B cell (primary cell): ENCODE measurements around the gene PRKACA. TPM values are rescaled to one million over a fixed set of nuclear protein-coding genes. Genes with fewer than 3 reads are reported as not detected.

Experiments
- ATAC-seq: fragments of 200-7000 bp; cut with Tn5 transposase; one replicate; pipeline ENCODE4 v1.10.0; 2021; ENCODE audit warnings: low read depth, mild to moderate bottlenecking, moderate number of reproducible peaks, moderate library complexity
- CTCF ChIA-PET: fragments of 350-600 bp; sonication (Branson Sonifier 250); formaldehyde crosslinking; loops from one replicate; lab custom pipeline; 2021; ENCODE audit warnings: antibody characterized with exemption, inconsistent platforms; lab: Charles Lee
- POLR2A ChIA-PET: fragments of 350-600 bp; sonication (Branson Sonifier 250); formaldehyde crosslinking; loops from one replicate; lab custom pipeline; 2021; ENCODE audit warnings: antibody characterized with exemption; lab: Charles Lee
- DNase-seq: peaks from one replicate; pipeline ENCODE4 v3.0.0; 2013
- H2AFZ ChIP-seq: 2 replicates; pipeline ENCODE4 v1.6.1; 2012; ENCODE audit warnings: mild to moderate bottlenecking, low read depth, low read length; ENCODE audit not compliant: insufficient read depth, poor library complexity, severe bottlenecking
- H3K27ac ChIP-seq, 2 donors: 1 replicate in 1 of 2; 2 replicates in 1 of 2; pipeline ENCODE4 v1.5.1; 2012 to 2013; ENCODE audit warnings: low read length in 2 of 2, mild to moderate bottlenecking in 2 of 2, moderate library complexity in 1 of 2
- H3K27me3 ChIP-seq, 4 experiments: fragments of 200-600 bp in 1 of 4; sonication (generic) in 1 of 4; replicated peaks in 1 of 4; 1 replicate in 2 of 4; 2 replicates in 2 of 4; pipeline versions ENCODE4 v1.6.1 to v1.7.0; 2013 to 2016; ENCODE audit warnings: low read length in 3 of 4, mild to moderate bottlenecking in 2 of 4, mixed read lengths in 1 of 4, moderate library complexity in 1 of 4; ENCODE audit not compliant: insufficient read depth in 4 of 4, control insufficient read depth in 3 of 4; ENCODE audit errors: control extremely low read depth in 1 of 4
- H3K36me3 ChIP-seq, 2 experiments: replicated peaks in 1 of 2; 1 replicate in 1 of 2; 2 replicates in 1 of 2; pipeline versions ENCODE4 v1.6.1 to v1.7.1; 2013; ENCODE audit warnings: low read length in 1 of 2; ENCODE audit not compliant: insufficient read depth in 2 of 2, control insufficient read depth in 1 of 2; ENCODE audit errors: control extremely low read depth in 1 of 2, extremely low read depth in 1 of 2
- H3K4me1 ChIP-seq, 2 donors: fragments of 200-600 bp in 1 of 2; sonication (generic) in 1 of 2; 1 replicate in 1 of 2; 2 replicates in 1 of 2; pipeline versions ENCODE4 v1.5.1 to v1.6.1; 2013 to 2017; ENCODE audit warnings: low read length in 2 of 2; ENCODE audit not compliant: control insufficient read depth in 2 of 2, insufficient read depth in 2 of 2
- H3K4me2 ChIP-seq: replicated peaks from 2 replicates; pipeline ENCODE3; 2012; ENCODE audit warnings: mild to moderate bottlenecking, low read depth, low read length; ENCODE audit not compliant: poor library complexity, severe bottlenecking
- H3K4me3 ChIP-seq, 5 experiments: fragments of 200-600 bp in 1 of 5; sonication (generic) in 1 of 5; 1 replicate in 3 of 5; 2 replicates in 2 of 5; pipeline versions ENCODE4 v1.5.1 to v1.7.0; 2011 to 2016; ENCODE audit warnings: low read length in 4 of 5, mild to moderate bottlenecking in 4 of 5, low read depth in 2 of 5, control low read depth in 1 of 5, moderate library complexity in 1 of 5; ENCODE audit not compliant: insufficient read depth in 1 of 5; ENCODE audit errors: control extremely low read depth in 1 of 5, extremely low read depth in 1 of 5
- H3K79me2 ChIP-seq: fragments of 200-600 bp; sonication (generic); one replicate; pipeline ENCODE4 v1.6.0; 2016; ENCODE audit warnings: low read length; ENCODE audit not compliant: control insufficient read depth, insufficient read depth
- H3K9ac ChIP-seq: fragments of 200-600 bp; sonication (generic); 2 replicates; pipeline ENCODE4 v1.6.1; 2017; ENCODE audit warnings: mild to moderate bottlenecking, low read length, moderate library complexity
- H3K9me3 ChIP-seq, 3 donors: one replicate each; pipeline versions ENCODE4 v1.6.1 to v1.7.1; 2013; ENCODE audit warnings: low read length in 2 of 3; ENCODE audit not compliant: control insufficient read depth in 2 of 3, insufficient read depth in 1 of 3; ENCODE audit errors: control extremely low read depth in 1 of 3
- H4K20me1 ChIP-seq: 2 replicates; pipeline ENCODE4 v1.6.0; 2012; ENCODE audit warnings: mild to moderate bottlenecking, low read length; ENCODE audit not compliant: insufficient read depth, control insufficient read depth, poor library complexity, severe bottlenecking
- H3K27ac Mint-ChIP-seq: one replicate; pipeline ENCODE4 v1.8.0; 2021; ENCODE audit warnings: mixed read lengths
- H3K27me3 Mint-ChIP-seq: one replicate; pipeline ENCODE4 v1.8.0; 2021; ENCODE audit warnings: mixed read lengths
- H3K4me1 Mint-ChIP-seq: one replicate; pipeline ENCODE4 v1.8.0; 2021; ENCODE audit warnings: mixed read lengths
- H3K4me3 Mint-ChIP-seq: one replicate; pipeline ENCODE4 v1.8.0; 2021; ENCODE audit warnings: mixed read lengths
- H3K9me3 Mint-ChIP-seq: one replicate; pipeline ENCODE4 v1.8.0; 2022; ENCODE audit warnings: mixed read lengths; ENCODE audit not compliant: insufficient read depth
- CTCF ChIP-seq: fragments of 200-600 bp; IDR thresholded peaks from one replicate; pipeline ENCODE4 v1.8.0; 2022; ENCODE audit warnings: antibody characterized with exemption, mild to moderate bottlenecking
- EZH2 ChIP-seq: IDR thresholded peaks from 2 replicates; pipeline ENCODE4 v1.6.1; 2012; ENCODE audit warnings: borderline replicate concordance, low read depth, mild to moderate bottlenecking, moderate library complexity, low read length; ENCODE audit not compliant: insufficient read depth, poor library complexity, severe bottlenecking
- WGBS: methylation state at CpG from one replicate; pipeline ENCODE4 v1.1.5; 2013; ENCODE audit warnings: missing lambda C conversion rate; ENCODE audit not compliant: insufficient coverage; 5-methylcytosine and 5-hydroxymethylcytosine counted together
- intact Hi-C: fragments of 100-400 bp; cut with micrococcal nuclease; formaldehyde crosslinking; loops from one replicate; pipeline ENCODE4 v1.10.0; 2022
- polyA plus RNA-seq: library from polyadenylated mRNA; depleted of rRNA; stranded (reverse); fragments of >200 nt; gene quantifications from 2 replicates; pipeline ENCODE4 v1.2.3, GENCODE V29; 2012
- total RNA-seq, 2 donors: library from RNA; stranded (reverse); fragments of 120-200 nt in 1 of 2; gene quantifications; 1 replicate in 1 of 2; 2 replicates in 1 of 2; pipeline versions ENCODE4 v1.2.3 to v1.2.4, GENCODE V29; 2013 to 2022

PRKACA gene
- total and polyA plus RNA-seq, 2 donors (not counting 1 experiment from before 2014, with no cell fraction given) = 36.8 to 43.0 TPM

GRCh38 chr19:14156122-14156521 lies 38.6 kb upstream of the PRKACA start:
- CTCF ChIA-PET = no interaction called here
- no peak overlapping the region for H3K4me3 Mint-ChIP-seq
- DNase-seq (no peak), ATAC-seq (no peak)
- Histone ChIP-seq H3K4me1 (no peaks in the 10 kb centered on the region), H3K36me3 (no peaks in the 10 kb centered on the region), H3K27ac (no peak overlapping the region), H3K79me2 (no peaks in the 10 kb centered on the region), H2AFZ (no peak overlapping the region), H3K4me3 (no peak overlapping the region), H3K27me3 (no peaks in the 10 kb centered on the region), H3K9ac (no peak overlapping the region), H3K4me2 (no peak overlapping the region), H4K20me1 (no peaks in the 10 kb centered on the region), H3K9me3 (no peaks in the 10 kb centered on the region)
- H3K27me3 Mint-ChIP-seq = no peaks in the 10 kb centered on the region
- H3K9me3 Mint-ChIP-seq = no peaks in the 10 kb centered on the region
- POLR2A ChIA-PET = no interaction called here
- intact Hi-C loops = no loop called here
- WGBS = 97% methylated on average over 10 of the region's 12 CpGs
- no peak for TF ChIP-seq CTCF
- TF ChIP-seq EZH2 = no peak
- no peaks in the 10 kb centered on the region for H3K4me1 Mint-ChIP-seq
- H3K27ac Mint-ChIP-seq = no peak overlapping the region

GRCh38 chr19:14155371-14155770 lies 37.8 kb upstream of the PRKACA start:
- Histone ChIP-seq H3K27me3 (no peaks in the 10 kb centered on the region), H4K20me1 (no peaks in the 10 kb centered on the region), H3K27ac (no peak overlapping the region), H3K4me2 (no peak overlapping the region), H2AFZ (no peak overlapping the region), H3K9ac (no peak overlapping the region), H3K79me2 (peaks cover under 1% of the 10 kb centered on the region), H3K4me1 (peaks cover 0 to under 1% of the 10 kb centered on the region in 2 donors), H3K9me3 (no peaks in the 10 kb centered on the region), H3K36me3 (no peaks in the 10 kb centered on the region), H3K4me3 (no peak overlapping the region)
- ATAC-seq (no peak), DNase-seq (no peak)
- intact Hi-C loops = no loop called here
- H3K4me1 Mint-ChIP-seq = no peaks in the 10 kb centered on the region
- TF ChIP-seq CTCF = no peak
- no peak for TF ChIP-seq EZH2
- 98% methylated on average over 14 of the region's 17 CpGs for WGBS
- no peaks in the 10 kb centered on the region for H3K27me3 Mint-ChIP-seq
- ChIA-PET POLR2A (no interaction called here), CTCF (no interaction called here)
- H3K27ac Mint-ChIP-seq = no peak overlapping the region
- H3K4me3 Mint-ChIP-seq = no peak overlapping the region
- H3K9me3 Mint-ChIP-seq = no peaks in the 10 kb centered on the region
